Rectal smooth muscle tissue (tissue), 1 donor: Measurements from ENCODE around the gene GPHN.
"Not testable (repeated sequence)": the region's sequence is repeated elsewhere in the genome, so short reads cannot be mapped to it uniquely, and the experiment has no call there.

Experiments used
- H3K27ac ChIP-seq: one replicate; pipeline ENCODE4 v1.7.0; 2013; ENCODE audit warnings: low read depth, low read length, inconsistent platforms
- H3K27me3 ChIP-seq: one replicate; pipeline ENCODE4 v1.7.0; 2013; ENCODE audit warnings: low read length; ENCODE audit not compliant: control insufficient read depth, insufficient read depth
- H3K36me3 ChIP-seq: one replicate; pipeline ENCODE4 v1.7.0; 2013; ENCODE audit warnings: low read length; ENCODE audit not compliant: control insufficient read depth, insufficient read depth
- H3K4me1 ChIP-seq: one replicate; pipeline ENCODE4 v1.7.0; 2013; ENCODE audit warnings: low read length; ENCODE audit not compliant: control insufficient read depth, insufficient read depth
- H3K4me3 ChIP-seq: one replicate; pipeline ENCODE4 v1.7.0; 2013; ENCODE audit warnings: low read length
- H3K9ac ChIP-seq: one replicate; pipeline ENCODE4 v1.7.0; 2013; ENCODE audit warnings: low read length

Gene GPHN

DNA sequence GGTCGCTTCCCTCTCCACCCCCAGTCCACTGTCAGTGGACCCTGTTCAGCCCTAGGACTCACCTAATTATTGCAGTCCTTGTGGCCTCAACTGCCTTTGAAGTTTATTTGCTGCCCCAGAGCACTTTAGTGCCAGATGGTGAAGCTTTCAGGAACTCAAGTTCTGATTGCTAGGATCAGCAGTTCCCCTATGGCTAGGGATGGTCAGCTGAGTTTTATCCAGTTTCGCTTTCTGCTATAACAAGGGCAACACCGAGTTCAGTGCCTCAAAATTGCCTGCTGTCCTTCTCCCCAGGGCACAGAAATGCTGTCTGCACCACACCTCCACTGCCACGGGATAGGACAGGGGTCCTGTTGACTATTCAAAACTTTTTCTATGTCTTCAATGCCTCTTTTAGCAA is 295.0 kb downstream of the GPHN start:
- no peak overlapping the region for H3K27ac ChIP-seq
- no peaks in the 10 kb centered on the region for H3K4me1 ChIP-seq
- no peaks in the 10 kb centered on the region for H3K27me3 ChIP-seq
- no peaks in the 10 kb centered on the region for H3K36me3 ChIP-seq
- no peak overlapping the region for H3K4me3 ChIP-seq
- no peak overlapping the region for H3K9ac ChIP-seq

GRCh38 chr14:66804141-66804540 is 296.2 kb downstream of the GPHN start:
- Histone ChIP-seq H3K27me3 (no peaks in the 10 kb centered on the region), H3K4me3 (no peak overlapping the region), H3K36me3 (no peaks in the 10 kb centered on the region), H3K9ac (no peak overlapping the region), H3K27ac (no peak overlapping the region), H3K4me1 (no peaks in the 10 kb centered on the region)

- Histone ChIP-seq H3K9ac (no peak overlapping the region), H3K36me3 (no peaks in the 10 kb centered on the region), H3K27me3 (no peaks in the 10 kb centered on the region), H3K4me3 (no peak overlapping the region), H3K4me1 (no peaks in the 10 kb centered on the region), H3K27ac (no peak overlapping the region)
These were observed 305.7 kb downstream of the GPHN start for GRCh38 chr14:66813636-66814035.

DNA sequence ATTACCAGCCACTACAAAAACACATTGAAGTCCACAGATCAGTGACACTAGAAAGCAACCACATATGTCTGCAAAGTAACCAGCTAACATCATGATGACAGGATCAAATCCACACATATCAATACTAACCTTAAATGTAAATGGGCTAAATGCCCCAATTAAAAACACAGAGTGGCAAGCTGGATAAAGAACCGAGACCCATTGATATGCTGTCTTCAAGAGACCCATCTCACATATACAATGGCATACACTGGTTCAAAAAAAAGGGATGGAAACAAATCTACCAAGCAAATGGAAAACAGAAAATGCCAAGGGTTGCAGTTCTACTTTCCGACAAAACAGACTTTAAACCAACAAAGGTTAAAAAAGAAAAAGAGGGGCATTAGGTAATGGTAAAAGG is 307.7 kb downstream of the GPHN start:
- Histone ChIP-seq H3K36me3 (no peaks in the 10 kb centered on the region), H3K9ac (no peak overlapping the region), H3K27me3 (no peaks in the 10 kb centered on the region), H3K27ac (no peak overlapping the region), H3K4me1 (no peaks in the 10 kb centered on the region), H3K4me3 (no peak overlapping the region)

- no peaks in the 10 kb centered on the region for H3K4me1 ChIP-seq
- no peak overlapping the region for H3K9ac ChIP-seq
- no peaks in the 10 kb centered on the region for H3K27me3 ChIP-seq
- no peak overlapping the region for H3K4me3 ChIP-seq
- H3K27ac ChIP-seq, result no peak overlapping the region
- no peaks in the 10 kb centered on the region for H3K36me3 ChIP-seq
These were observed 316.3 kb downstream of the GPHN start for GRCh38 chr14:66824251-66824650.

GRCh38 chr14:66827182-66827581 is 319.2 kb downstream of the GPHN start:
- H3K4me1 ChIP-seq, result no peaks in the 10 kb centered on the region
- no peak overlapping the region for H3K9ac ChIP-seq
- no peaks in the 10 kb centered on the region for H3K27me3 ChIP-seq
- H3K27ac ChIP-seq, result no peak overlapping the region
- no peaks in the 10 kb centered on the region for H3K36me3 ChIP-seq
- no peak overlapping the region for H3K4me3 ChIP-seq

GRCh38 chr14:66831173-66831572 is 323.2 kb downstream of the GPHN start:
- H3K4me1 ChIP-seq, result no peaks in the 10 kb centered on the region
- no peaks in the 10 kb centered on the region for H3K27me3 ChIP-seq
- no peaks in the 10 kb centered on the region for H3K36me3 ChIP-seq
- no peak overlapping the region for H3K9ac ChIP-seq
- H3K4me3 ChIP-seq, result no peak overlapping the region
- H3K27ac ChIP-seq, result no peak overlapping the region

DNA sequence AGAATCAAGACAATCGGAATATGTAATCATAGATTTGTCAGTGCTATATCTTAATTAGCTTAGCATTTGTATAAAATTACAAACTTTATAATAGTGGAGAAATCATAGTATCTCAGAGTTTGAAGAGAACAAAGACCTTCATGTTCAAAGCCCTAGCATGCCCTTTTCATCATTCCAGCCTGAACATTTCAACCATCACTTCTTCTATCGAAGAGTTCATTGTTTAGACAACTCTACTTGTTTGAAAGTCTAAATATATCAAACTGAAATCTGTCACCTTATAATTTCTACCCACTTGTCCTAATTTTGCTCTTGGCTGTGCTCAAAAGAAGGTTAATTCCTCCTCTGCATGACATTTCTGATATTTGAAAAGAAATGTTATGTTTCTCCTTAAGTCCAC is 325.9 kb downstream of the GPHN start:
- H3K36me3 ChIP-seq, result no peaks in the 10 kb centered on the region
- H3K4me1 ChIP-seq, result no peaks in the 10 kb centered on the region
- H3K4me3 ChIP-seq, result no peak overlapping the region
- H3K27ac ChIP-seq, result no peak overlapping the region
- H3K27me3 ChIP-seq, result no peaks in the 10 kb centered on the region
- no peak overlapping the region for H3K9ac ChIP-seq

DNA sequence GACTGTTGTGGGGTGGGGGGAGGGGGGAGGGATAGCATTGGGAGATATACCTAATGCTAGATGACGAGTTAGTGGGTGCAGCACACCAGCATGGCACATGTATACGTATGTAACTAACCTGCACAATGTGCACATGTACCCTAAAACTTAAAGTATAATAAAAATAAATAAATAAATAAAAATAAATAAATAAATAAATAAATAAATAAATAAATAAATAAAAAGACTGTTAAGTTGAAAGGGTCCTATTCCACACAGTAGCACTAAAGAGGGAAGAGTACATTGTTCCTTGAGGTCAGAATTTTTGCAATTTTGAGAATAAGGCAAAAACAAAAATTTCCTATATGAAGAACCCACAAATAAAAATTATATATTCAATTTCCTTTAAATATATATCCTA is 329.5 kb downstream of the GPHN start:
- not testable (repeated sequence) for H3K27me3 ChIP-seq, H3K36me3 ChIP-seq, H3K27ac ChIP-seq, H3K9ac ChIP-seq, H3K4me1 ChIP-seq, H3K4me3 ChIP-seq

- H3K27ac ChIP-seq, result no peak overlapping the region
- H3K4me3 ChIP-seq, result no peak overlapping the region
- no peak overlapping the region for H3K9ac ChIP-seq
- H3K27me3 ChIP-seq, result no peaks in the 10 kb centered on the region
- H3K4me1 ChIP-seq, result no peaks in the 10 kb centered on the region
- no peaks in the 10 kb centered on the region for H3K36me3 ChIP-seq
These were observed 335.1 kb downstream of the GPHN start for GRCh38 chr14:66842911-66843512.

GRCh38 chr14:66850258-66850888 is 342.4 kb downstream of the GPHN start:
- no peak overlapping the region for H3K9ac ChIP-seq
- H3K36me3 ChIP-seq, result no peaks in the 10 kb centered on the region
- no peak overlapping the region for H3K4me3 ChIP-seq
- no peaks in the 10 kb centered on the region for H3K27me3 ChIP-seq
- H3K4me1 ChIP-seq, result no peaks in the 10 kb centered on the region
- no peak overlapping the region for H3K27ac ChIP-seq

DNA sequence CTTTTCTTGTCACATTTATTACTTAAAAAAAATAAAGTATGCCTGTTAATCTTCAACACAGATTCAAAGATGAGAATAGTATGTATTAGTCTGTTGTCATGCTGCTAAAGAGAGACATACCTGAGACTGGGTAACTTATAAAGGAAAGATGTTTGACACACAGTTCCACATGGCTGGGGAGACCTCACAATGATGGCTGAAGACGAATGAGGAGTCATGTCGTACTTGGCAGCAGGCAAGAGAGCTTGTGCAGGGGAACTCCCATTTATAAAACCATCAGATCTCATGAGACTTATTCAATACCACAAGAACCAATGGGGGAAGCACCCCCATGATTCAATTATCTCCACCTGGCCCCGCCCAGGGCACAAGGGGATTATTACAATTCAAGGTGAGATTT is 345.4 kb downstream of the GPHN start:
- Histone ChIP-seq H3K27me3 (no peaks in the 10 kb centered on the region), H3K4me1 (no peaks in the 10 kb centered on the region), H3K9ac (no peak overlapping the region), H3K27ac (no peak overlapping the region), H3K4me3 (no peak overlapping the region), H3K36me3 (no peaks in the 10 kb centered on the region)

- H3K36me3 ChIP-seq, result no peaks in the 10 kb centered on the region
- no peak overlapping the region for H3K27ac ChIP-seq
- no peak overlapping the region for H3K9ac ChIP-seq
- H3K27me3 ChIP-seq, result no peaks in the 10 kb centered on the region
- H3K4me1 ChIP-seq, result no peaks in the 10 kb centered on the region
- no peak overlapping the region for H3K4me3 ChIP-seq
These were observed 349.9 kb downstream of the GPHN start for GRCh38 chr14:66857867-66858266.
